ENCODE data around the gene GAN. TPM values are rescaled to one million over a fixed set of nuclear protein-coding genes. Genes with fewer than 3 reads are reported as not detected.

Gene GAN
- total and polyA plus RNA-seq, 2 donors (not counting 1 experiment from before 2014, with no cell fraction given), result 3.3 to 5.1 TPM

DNA sequence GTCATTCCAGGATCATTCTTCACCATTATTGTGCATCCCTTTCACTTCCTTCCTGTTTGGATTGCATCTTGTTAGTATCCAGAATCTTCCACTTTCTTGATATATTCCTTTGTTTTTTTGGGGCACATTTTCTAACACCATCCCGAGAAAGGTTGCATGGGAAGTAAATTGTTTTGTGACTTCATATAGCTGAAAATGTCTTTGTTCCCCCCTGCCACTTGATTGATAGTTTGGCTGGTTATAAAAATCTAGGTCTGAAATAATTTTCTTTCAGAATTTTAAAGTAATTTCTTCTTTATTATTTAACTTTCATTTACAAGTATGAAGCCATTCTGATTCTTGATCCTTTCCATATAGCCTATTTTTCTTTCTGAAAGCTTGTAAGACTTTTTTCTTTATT lies 32.7 kb downstream of the GAN start:
- Histone ChIP-seq H3K9me3 (ENCODE audit: control insufficient read depth, insufficient read depth, low read depth, low read length) (no peaks in the 10 kb centered on the region), H3K4me1 (ENCODE audit: control insufficient read depth, extremely low read depth, insufficient read depth, low read length) (no peaks in the 10 kb centered on the region), H4K20me1 (ENCODE audit: control insufficient read depth, extremely low read depth, insufficient read depth, low read length) (no peaks in the 10 kb centered on the region), H3K79me2 (ENCODE audit: control insufficient read depth, insufficient read depth, low read length) (no peaks in the 10 kb centered on the region), H3K4me2 (ENCODE audit: extremely low read depth, insufficient read depth, low read length) (no peak overlapping the region), H3K36me3 (ENCODE audit: control insufficient read depth, insufficient read depth, low read length) (no peaks in the 10 kb centered on the region), H3K27ac (ENCODE audit: insufficient read depth, low read length) (no peak overlapping the region), H3K9ac (ENCODE audit: insufficient read depth, low read length) (no peak overlapping the region), H3K27me3 (ENCODE audit: control insufficient read depth, insufficient read depth, low read length) (no peaks in the 10 kb centered on the region), H3K4me3 (replicated peaks in 1 of 4; ENCODE audit: control extremely low read depth in 1 of 4, insufficient read depth in 1 of 4, low read depth in 3 of 4, low read length in 4 of 4) (no peak overlapping the region), H2AFZ (ENCODE audit: low read length) (no peak overlapping the region)
- no peak for TF ChIP-seq EZH2 (IDR thresholded peaks at IDR 0.05; ENCODE audit: low read length, missing control alignments)
- TF ChIP-seq, protein P1, sequence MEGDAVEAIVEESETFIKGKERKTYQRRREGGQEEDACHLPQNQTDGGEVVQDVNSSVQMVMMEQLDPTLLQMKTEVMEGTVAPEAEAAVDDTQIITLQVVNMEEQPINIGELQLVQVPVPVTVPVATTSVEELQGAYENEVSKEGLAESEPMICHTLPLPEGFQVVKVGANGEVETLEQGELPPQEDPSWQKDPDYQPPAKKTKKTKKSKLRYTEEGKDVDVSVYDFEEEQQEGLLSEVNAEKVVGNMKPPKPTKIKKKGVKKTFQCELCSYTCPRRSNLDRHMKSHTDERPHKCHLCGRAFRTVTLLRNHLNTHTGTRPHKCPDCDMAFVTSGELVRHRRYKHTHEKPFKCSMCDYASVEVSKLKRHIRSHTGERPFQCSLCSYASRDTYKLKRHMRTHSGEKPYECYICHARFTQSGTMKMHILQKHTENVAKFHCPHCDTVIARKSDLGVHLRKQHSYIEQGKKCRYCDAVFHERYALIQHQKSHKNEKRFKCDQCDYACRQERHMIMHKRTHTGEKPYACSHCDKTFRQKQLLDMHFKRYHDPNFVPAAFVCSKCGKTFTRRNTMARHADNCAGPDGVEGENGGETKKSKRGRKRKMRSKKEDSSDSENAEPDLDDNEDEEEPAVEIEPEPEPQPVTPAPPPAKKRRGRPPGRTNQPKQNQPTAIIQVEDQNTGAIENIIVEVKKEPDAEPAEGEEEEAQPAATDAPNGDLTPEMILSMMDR (conservative IDR thresholded peaks at IDR 0.05 in 1 of 2, IDR thresholded peaks at IDR 0.05 in 1 of 2; ENCODE audit: low read depth in 1 of 2, low read length in 2 of 2), result no peak
- no peak for DNase-seq (ENCODE audit: low read depth in 2 of 2)

DNA sequence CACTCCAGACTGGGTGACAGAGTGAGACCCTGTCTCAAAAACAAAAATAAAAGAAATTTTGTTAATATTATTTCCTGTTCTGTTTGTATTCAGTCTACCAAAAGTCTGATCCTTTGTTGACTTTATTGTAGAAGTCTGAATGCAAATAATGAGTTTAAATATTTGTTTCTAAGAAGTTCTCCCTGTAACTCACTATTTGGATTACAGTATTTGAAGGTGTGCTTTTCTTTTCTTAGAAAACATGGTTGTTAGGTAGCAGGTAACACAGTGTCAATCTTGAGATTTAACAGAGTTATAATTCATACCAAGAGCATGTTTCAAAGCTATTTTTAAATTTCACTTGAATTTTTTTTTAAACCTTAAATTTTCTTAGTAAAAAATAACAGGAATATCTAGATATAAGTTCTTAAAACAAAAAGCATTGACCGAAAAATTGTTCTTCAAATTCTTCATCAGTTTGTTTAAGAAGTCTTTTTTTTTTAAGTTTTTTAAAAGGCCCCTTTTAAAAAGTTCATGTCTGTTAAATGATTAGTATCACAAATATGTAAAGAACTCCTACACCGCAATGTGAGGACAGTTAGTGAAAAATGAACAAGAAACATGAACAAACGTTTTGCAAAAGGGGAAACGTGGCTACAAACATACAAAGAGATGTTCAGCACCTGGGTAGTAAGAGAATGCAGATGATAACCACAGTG lies 35.0 kb downstream of the GAN start:
- TF ChIP-seq EZH2 (IDR thresholded peaks at IDR 0.05; ENCODE audit: low read length, missing control alignments), result no peak
- TF ChIP-seq, protein P1 (conservative IDR thresholded peaks at IDR 0.05 in 1 of 2, IDR thresholded peaks at IDR 0.05 in 1 of 2; ENCODE audit: low read depth in 1 of 2, low read length in 2 of 2), result no peak
- H3K27ac ChIP-seq (ENCODE audit: insufficient read depth, low read length), result no peak overlapping the region
- H3K79me2 ChIP-seq (ENCODE audit: control insufficient read depth, insufficient read depth, low read length), result no peaks in the 10 kb centered on the region
- no peaks in the 10 kb centered on the region for H3K27me3 ChIP-seq (ENCODE audit: control insufficient read depth, insufficient read depth, low read length)
- no peak overlapping the region for H3K9ac ChIP-seq (ENCODE audit: insufficient read depth, low read length)
- H3K4me2 ChIP-seq (ENCODE audit: extremely low read depth, insufficient read depth, low read length), result no peak overlapping the region
- no peaks in the 10 kb centered on the region for H3K4me1 ChIP-seq (ENCODE audit: control insufficient read depth, extremely low read depth, insufficient read depth, low read length)
- H3K9me3 ChIP-seq (ENCODE audit: control insufficient read depth, insufficient read depth, low read depth, low read length), result no peaks in the 10 kb centered on the region
- no peaks in the 10 kb centered on the region for H4K20me1 ChIP-seq (ENCODE audit: control insufficient read depth, extremely low read depth, insufficient read depth, low read length)
- no peak overlapping the region for H2AFZ ChIP-seq (ENCODE audit: low read length)
- H3K4me3 ChIP-seq (replicated peaks in 1 of 4; ENCODE audit: control extremely low read depth in 1 of 4, insufficient read depth in 1 of 4, low read depth in 3 of 4, low read length in 4 of 4), result no peak overlapping the region
- peak in 1 of 2 donors; percentile 71 for DNase-seq (ENCODE audit: low read depth in 2 of 2)
- no peaks in the 10 kb centered on the region for H3K36me3 ChIP-seq (ENCODE audit: control insufficient read depth, insufficient read depth, low read length)

DNA sequence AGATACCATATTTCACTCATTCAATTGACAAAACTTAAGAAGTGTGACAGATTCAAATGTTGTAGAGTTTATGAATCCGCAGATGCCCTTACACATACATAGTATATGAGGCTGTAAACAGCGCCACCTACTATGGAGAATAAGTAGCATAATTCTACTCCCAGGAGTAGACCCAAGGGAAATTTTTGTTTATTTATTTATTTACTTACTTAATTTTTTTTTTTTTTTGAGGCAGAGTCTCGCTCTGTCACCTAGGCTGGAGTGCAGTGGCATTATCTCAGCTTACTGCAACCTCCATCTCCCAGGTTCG lies 35.5 kb downstream of the GAN start:
- Histone ChIP-seq H3K4me1 (ENCODE audit: control insufficient read depth, extremely low read depth, insufficient read depth, low read length) (no peaks in the 10 kb centered on the region), H4K20me1 (ENCODE audit: control insufficient read depth, extremely low read depth, insufficient read depth, low read length) (no peaks in the 10 kb centered on the region), H3K79me2 (ENCODE audit: control insufficient read depth, insufficient read depth, low read length) (no peaks in the 10 kb centered on the region), H3K9me3 (ENCODE audit: control insufficient read depth, insufficient read depth, low read depth, low read length) (no peaks in the 10 kb centered on the region), H3K36me3 (ENCODE audit: control insufficient read depth, insufficient read depth, low read length) (no peaks in the 10 kb centered on the region), H3K4me2 (ENCODE audit: extremely low read depth, insufficient read depth, low read length) (no peak overlapping the region), H3K27me3 (ENCODE audit: control insufficient read depth, insufficient read depth, low read length) (no peaks in the 10 kb centered on the region), H2AFZ (ENCODE audit: low read length) (no peak overlapping the region), H3K27ac (ENCODE audit: insufficient read depth, low read length) (no peak overlapping the region), H3K4me3 (replicated peaks in 1 of 4; ENCODE audit: control extremely low read depth in 1 of 4, insufficient read depth in 1 of 4, low read depth in 3 of 4, low read length in 4 of 4) (no peak overlapping the region), H3K9ac (ENCODE audit: insufficient read depth, low read length) (no peak overlapping the region)
- TF ChIP-seq, protein P1 (conservative IDR thresholded peaks at IDR 0.05 in 1 of 2, IDR thresholded peaks at IDR 0.05 in 1 of 2; ENCODE audit: low read depth in 1 of 2, low read length in 2 of 2), result no peak
- no peak for TF ChIP-seq EZH2 (IDR thresholded peaks at IDR 0.05; ENCODE audit: low read length, missing control alignments)
- peak in 1 of 2 donors; percentile 2 for DNase-seq (ENCODE audit: low read depth in 2 of 2)

All from fibroblast of lung (primary cell).